CD4-positive, alpha-beta T cell treated with Interleukin-10 for 1 hour (primary cell): Measurements from ENCODE around the gene FTSJ1.

Experiments
- DNase-seq: peaks from one replicate; pipeline ENCODE4 v3.0.0-alpha.2; 2020

FTSJ1 gene

DNA sequence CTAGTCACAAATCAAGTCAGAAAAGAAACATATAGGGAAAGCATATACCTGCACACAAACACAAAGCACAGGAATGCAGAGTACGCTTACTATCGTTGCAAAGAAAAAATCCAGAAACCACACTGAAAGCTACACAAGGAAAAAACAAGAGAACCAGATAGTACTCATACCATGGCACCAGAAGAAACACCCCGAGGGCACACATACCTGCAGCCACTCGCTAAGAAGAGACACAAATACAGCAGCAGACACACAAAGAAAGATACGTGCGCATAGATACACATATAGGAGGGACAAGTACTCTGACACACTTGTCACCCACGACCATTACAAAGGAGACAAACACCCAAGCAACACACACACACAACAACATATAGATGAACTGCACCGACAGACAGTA lies 4.5 kb upstream of the FTSJ1 start:
- no peak for DNase-seq

DNA sequence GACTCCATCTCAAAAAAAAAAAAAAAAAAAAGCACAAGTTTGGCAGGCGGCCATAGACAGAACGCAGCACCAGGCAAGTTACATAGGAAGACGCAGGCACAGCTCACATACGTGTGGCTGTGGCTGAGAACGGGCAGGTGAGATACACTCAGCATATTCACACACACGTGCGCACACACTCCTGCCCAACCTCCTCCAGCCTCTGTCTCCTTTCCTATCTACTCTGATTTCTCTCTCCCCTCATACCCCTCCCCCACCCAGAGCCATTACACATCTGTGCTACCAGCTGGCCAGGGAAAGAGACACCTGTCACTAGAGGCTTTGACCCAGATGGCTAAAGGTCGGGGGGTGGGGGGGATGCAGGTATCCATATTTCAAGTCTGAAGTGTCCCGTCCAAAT lies 3.8 kb upstream of the FTSJ1 start:
- no peak for DNase-seq

DNA sequence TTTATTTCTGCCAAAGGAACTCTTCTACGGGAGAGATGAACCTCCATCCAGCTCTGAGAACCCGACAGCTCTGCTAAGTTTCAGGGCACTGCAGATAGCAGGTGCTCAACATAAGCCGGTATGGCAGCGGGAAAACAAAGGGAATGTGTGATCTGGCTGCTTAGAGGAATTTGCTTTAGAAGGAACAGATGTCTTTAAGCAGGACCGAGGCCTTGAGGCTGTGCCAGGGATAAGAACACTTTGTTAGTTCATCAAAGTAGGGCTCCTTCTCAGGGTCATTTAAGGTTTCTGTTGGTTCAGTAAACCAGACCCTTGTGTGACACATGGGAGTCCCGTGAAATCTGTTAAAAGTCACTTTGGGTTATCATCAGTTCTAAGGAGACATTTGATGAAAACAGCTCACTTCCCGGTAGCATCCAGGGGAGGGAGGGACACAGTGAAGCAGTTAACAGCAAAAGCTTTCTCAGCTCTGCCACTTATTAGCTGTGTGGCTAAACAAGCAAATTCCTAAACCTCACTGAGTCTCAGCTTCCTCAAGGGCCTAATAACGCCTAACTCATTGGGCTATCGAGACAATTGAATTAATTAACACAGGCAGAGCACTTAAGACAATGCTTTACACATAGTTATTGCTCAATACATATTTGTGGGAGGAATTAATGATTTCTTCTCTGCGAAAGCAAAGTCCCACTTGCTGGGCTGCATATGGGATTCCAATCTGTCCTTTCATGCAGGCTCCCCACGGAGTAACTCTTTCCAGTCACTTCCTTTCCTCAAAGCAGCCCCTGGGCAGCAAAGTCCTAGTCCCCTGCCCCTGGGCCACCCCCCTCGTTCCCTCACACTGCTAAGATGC lies 2.9 kb upstream of the FTSJ1 start:
- DNase-seq = no peak

DNA sequence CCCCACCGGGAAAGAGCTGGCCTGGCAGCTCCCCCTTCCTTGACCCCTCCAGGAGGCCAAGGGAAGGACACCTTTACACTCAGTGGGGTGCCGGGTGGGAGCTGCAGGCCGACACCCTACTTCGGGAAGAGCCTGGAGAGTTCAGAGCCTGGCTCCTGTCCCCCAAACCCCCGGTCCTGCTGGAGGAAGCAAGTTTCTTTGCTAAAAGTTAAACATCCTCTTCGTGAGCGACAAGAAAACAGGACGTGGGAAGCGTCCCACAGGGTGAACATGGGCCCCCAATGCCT lies 2.4 kb upstream of the FTSJ1 start:
- DNase-seq = no peak

DNA sequence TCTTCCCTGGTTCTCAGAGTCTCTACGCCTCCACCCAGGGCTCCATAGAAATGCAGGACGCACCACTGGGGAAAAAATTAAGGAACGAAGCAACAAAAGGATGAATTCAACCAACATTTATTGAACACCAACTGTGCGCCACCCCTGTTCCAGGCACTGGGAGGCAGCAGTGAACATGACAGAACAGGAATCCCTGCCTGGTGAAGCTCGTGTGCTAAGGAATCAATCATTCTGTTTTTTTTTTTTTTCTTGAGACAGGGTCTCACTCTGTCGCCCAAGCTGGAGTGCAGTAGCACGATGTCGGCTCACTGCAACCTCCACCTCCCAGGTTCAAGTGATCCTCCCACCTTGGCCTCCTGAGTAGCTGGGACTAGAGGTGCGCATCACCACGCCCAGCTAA lies 1.9 kb upstream of the FTSJ1 start:
- DNase-seq = peak; percentile 6

DNA sequence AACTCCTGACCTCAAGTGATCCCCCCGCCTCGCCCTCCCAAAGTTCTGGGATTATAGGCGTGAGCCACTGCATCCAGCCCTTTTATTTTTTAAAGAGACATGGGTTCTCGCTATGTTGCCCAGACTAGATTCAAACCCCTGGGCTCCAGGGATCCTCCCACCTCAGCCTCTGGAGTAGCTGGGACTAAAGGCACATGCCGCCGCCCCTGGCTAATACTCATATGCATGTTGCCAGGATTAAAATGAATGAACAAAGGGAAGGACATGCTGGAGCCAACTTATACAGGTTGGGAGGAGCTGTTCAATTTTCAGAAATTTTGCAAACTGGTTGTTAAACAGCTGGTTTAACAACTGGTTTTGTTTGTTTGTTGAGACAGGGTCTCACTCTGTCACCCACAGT lies 1.4 kb upstream of the FTSJ1 start:
- DNase-seq = no peak

DNA sequence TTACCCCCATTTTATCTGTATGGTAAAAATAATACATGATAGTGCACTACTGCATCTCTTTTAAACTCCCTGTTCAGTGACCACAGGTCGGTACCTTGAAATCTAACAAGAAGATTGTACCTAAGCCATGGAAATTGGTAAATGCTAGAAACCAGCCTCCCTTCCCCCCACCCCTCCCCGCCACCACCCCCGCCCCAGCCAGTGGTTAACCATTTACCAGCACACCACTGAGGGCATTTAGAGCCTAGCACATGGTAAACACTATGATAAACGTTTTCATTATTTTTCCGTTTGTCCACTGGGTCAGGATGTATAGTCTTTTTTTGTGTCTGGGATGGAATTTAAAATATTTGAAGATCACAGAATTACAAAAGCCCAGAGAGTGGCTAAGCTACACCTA lies 703 bp upstream of the FTSJ1 start:
- DNase-seq = peak; percentile 21

DNA sequence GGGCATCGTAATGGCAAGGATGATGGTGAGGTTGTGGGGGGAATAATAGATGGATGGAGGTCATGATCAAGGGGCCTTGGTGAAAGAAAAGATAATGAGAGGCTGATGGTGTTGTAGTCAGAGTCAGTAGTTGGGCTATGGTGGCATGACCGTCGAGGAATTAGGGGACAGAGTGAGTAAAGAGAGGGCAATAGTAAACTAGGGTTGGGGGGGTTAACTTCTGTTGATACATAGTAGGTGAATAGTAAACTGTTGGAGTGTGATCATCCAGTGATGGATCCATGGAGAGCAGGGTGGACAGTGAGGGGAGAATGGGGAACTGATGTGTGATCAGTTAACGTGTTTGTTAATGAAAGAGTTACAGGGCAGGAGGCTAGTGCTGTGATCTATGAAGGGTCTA lies 920 bp downstream of the FTSJ1 start:
- DNase-seq = no peak

DNA sequence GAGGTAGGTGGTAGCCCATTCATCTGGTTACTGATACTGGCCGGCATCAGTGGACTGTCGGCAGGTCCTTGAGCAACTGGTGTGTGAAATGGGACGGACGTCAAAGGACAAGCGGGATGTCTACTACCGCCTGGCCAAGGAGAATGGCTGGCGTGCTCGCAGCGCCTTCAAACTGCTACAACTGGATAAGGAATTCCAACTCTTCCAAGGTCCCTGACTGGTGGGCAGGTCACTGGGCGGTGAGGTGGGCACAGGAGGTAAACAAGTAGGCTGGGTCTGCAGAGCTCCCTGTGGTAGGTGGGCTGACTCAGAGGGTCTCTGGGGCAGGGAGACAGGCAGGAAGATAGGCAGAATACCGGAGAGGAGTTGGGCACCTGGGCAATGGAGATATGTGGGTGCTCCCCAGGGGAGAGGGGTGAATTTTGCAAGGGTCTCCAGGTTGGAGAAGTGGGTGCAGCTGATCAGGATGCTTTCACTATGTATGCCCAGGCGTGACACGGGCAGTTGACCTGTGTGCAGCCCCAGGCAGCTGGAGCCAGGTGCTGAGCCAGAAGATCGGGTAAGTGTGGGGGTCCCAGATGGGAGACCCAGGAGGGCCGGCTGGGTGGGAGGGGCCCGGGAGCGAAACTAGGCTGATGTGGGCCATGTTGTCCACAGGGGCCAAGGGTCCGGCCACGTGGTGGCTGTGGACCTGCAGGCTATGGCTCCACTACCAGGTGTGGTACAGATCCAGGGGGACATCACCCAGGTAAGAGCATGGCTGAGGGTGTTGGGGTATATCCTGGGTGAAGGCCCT lies 2.2 kb downstream of the FTSJ1 start:
- DNase-seq = no peak

DNA sequence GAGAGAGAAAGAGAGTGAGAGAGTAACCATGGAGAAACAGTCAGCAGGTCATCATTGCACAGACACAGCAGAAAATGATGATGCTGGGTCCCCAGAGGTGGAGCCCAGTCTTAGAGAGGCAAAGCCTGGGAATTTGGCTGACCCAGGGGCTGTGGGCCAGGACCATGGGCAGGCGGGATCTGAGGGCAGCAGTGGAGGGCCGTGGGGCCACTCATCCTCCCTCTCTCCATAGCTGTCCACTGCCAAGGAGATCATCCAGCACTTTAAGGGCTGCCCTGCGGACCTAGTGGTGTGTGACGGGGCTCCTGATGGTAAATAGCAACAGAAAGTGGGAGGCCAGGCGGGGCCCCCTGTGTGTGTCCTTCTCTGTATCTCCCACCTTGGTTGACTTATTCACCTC lies 2.8 kb downstream of the FTSJ1 start:
- no peak for DNase-seq

DNA sequence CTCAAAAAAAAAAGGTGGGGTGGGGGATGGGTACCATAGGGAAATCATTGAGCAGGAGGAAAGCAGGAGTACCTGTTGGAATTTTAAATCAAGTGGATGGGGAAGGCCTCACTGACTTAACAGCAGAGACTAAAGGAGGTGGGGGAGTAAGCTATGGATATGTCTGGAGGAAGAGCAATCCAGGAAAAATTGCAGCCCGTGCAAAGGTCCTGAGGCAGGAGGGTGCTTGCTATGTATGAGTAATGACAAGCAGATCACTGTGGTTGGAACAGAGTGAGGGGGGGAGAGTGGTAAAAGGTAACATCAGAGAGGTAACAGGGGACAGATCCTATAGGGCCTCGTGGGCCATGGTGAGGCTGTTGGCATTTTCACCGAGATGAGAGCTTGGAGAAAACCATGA lies 4.1 kb downstream of the FTSJ1 start:
- no peak for DNase-seq

DNA sequence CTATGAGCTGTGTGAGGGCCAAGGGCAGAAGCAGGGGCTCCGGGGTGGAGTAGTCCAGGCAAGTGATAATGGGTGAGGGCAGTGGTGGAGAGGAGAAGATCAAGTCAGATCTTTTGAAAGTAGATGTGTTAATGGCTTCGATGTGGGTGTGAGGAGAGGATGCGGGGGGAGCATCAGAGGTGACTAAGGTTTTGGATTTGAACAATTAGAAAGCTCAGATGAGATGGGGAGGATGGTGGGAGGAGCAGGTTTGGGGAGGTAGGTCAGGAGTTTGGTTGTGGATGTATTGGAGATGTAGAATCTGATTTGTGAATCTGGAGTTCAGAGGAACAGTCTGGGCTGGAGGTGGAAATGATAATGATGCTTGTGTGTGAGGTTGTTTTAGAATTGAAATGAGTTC lies 4.6 kb downstream of the FTSJ1 start:
- no peak for DNase-seq

DNA sequence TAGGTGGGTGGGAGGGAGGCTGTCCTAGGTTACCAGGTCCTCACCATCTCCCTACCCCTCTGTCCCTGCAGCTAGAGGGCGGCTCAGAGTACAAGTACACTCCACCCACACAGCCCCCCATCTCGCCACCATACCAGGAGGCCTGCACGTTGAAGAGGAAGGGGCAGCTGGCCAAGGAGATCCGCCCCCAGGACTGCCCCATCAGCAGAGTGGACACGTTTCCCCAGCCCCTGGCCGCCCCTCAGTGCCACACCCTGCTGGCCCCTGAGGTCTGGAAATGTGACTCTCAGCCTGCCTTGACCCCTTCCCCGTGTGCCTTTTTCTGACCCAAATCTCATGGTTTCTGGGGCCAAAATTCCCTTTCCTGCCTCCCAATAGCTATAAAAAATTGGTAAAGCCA lies 6.5 kb downstream of the FTSJ1 start:
- DNase-seq = no peak

DNA sequence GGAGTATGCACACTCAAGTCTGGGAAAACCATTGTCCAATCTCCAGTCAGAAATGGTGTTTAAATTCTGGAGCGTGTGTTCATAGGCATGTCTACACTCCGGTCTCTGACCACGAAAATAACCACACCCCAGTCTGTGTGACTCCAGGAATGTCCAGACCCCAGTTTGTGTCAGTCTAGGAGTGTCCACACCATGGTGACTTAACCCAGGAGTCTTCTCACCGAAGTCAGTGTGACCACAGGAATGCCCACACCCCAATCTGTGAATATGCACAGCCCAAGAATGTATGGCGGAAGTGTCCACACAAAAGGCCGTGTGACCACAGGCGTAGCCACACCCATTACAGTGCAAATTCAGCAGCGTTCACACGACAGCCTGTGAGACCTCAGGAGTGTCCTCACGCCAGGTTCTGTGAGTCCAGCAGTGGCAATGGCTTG lies 11.4 kb downstream of the FTSJ1 start:
- DNase-seq = no peak

DNA sequence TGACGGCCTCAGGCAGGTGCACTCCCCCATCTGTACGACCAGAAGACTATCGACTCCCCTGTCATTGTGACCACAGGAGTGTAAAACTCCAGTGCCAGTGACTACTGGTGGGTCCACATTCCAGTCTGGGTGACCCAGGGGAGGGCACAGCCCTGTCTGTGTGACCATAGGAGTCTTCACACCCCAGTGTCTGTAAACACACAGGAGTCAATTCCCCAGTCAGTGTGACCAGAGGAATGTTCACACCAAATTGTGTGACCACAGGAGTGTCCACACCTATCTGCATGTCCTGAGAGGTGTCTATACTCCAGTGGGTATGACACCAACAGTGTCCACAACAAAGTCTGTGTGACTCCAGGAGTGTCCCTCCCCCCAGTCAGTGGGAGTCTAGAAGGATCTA lies 12.0 kb downstream of the FTSJ1 start:
- DNase-seq = no peak

DNA sequence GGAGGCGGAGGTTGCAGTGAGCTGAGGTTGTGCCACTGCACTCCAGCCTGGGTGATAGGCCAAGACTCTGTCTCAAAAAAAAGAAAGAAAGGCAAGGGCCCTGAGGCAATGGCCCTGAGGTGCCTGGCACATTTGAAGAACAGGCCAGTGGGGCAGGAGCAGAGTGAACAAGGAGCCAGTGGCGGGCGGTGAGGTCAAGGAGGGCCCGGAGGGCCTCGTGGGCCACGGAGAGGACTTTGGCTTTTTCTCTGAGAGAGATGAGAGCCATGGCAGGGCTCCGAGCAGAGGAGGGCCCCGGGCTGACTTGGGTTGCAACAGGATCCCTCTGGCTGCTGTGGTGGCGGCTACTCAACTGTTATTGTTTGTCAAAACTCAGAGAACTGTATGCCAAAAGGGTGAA lies 13.3 kb downstream of the FTSJ1 start:
- no peak for DNase-seq

DNA sequence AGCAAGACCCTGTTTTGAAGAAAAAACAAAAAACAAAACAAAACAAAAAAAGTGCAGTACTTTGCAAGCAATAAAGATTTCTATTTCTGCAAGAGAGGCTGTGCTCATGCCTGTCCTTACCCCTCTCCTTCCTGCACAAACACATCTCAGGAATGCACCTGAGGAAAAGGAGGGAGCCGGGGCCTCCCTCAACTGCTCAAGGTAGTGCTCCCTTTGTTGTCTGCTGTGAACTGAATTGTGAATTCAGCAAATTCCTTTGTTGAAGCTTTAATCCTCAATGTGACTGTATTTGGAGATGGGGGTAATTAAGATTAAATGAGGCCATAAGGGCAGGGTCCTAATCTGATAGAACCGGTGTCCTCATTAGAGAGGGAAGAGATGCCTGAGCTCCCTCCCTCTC lies 13.9 kb downstream of the FTSJ1 start:
- no peak for DNase-seq

DNA sequence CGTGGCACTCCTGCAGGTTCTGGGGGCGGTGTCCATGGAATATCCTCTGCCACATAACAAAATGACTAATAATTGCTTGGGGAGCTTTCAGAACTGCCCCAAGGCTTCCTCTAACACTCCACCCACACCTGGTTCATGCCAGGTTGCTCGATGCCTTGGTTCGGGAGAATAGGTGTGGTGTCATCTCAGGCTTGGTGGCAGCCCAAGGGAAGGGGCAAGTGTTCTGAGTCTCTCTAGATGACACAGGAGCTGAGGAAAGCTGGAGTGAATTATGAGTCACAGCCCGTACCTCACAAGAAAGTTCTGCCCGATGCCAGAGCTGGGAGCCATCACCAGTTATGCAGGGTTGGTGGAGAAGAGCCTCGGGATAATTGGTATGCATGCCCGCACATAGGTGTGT lies 14.7 kb downstream of the FTSJ1 start:
- no peak for DNase-seq

DNA sequence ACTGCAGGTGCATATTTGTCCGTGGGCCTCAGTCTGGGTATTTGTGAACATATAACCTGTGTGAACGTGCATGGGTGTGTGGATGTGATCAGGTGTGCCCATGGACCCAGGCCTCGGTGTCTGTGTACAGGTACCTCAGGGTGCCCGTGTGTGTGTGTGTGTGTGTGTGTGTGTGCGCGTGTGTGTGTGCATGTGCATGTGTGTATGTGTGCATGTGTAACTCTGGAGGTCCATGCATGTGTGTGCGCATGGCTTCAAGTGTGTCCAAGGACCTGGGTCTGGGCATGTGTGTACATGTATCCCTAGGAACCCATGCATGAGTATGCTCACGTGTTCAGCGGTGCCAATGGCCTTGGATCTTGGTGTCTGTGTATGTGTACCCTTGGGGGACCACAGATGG lies 15.8 kb downstream of the FTSJ1 start:
- no peak for DNase-seq

DNA sequence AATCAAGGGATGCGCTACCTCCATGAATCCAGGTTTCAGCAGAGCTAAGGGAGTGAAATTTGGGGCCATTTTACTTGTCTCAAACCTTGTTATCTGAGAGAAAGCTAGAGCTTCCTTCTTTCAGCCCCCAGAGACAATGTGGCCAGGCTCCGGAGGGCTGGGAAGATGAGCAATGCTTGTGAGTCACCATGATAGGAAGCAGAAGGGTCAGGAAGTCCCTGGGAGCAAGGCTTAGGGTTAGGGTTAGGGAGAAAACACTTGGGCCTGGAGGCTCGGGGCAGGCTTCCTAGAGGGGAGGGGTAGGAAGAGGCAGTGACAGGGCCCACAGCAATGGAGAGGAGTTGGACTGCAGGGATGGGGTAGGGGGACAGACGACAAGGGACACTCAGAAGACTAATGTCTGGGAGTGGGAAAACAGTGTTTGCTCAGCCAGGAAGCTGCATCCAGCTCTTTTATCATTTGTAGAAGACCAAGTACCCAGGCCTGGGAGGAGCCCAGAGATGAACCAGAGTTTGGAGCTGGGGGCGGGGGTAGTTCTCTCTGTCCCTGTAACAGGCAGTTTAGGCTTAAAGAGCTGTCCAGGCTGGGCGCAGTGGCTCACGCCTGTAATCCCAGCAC lies 16.4 kb downstream of the FTSJ1 start:
- no peak for DNase-seq

DNA sequence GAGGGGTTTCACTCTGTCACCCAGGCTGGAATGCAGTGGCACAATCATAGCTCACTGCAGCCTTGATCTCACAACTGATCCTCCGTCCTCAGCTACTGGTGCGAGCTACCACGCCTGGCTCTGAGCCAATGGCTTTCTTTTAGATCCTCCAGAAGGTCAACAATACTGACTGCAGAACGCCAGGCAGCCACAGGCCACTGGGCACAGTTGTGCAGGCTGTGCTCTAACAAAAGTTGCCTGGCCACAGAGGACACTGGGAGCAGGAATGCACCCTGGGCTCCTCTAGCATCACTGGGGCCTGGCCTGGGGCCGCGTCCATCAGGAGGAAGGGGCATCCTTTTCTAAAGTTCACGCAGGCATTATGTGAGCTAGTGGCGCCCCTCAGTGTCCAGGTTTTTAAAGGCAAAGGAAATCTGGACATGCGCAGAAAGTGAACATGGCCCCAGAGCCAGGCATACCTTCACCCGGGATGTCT lies 17.9 kb downstream of the FTSJ1 start:
- DNase-seq = no peak

DNA sequence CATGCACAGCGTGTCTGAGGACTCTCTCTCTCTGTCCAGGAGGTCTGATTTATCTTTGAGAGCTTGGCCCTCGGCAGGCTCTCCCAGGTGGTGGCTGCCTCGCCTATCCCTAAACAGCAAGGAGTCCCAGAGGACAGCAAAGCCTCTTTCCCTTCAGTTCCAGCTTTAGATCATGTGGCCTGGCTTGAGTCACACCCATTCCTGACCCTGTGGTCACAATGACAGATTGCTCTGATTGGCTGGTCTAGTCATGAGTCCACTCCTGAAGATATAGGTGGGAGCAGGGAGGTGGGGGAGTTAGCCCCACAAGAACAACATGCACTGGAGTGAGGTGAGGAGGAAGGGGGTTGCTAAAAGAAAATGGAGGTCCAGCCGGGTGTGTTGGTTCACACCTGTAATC lies 20.7 kb downstream of the FTSJ1 start:
- no peak for DNase-seq

DNA sequence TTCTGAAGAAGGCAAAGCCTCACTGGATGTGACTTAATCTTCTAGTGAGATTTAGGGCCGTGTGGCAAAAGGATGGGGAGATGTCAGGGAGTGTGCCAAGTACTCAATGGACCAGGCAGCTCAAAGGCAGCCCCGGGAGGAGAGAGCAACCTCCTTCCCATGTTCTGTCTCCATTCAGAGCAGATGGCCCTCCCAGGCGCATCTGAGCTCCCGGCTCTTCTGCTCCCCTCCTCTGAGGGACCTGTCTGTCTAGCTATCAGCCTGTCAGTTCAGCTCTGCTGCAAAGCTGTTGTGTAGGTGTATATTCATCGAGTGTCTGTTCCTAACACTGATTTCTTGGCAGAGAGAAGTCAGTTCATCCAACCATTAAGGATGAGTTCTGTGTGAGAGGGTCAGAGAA lies 21.9 kb downstream of the FTSJ1 start:
- no peak for DNase-seq

DNA sequence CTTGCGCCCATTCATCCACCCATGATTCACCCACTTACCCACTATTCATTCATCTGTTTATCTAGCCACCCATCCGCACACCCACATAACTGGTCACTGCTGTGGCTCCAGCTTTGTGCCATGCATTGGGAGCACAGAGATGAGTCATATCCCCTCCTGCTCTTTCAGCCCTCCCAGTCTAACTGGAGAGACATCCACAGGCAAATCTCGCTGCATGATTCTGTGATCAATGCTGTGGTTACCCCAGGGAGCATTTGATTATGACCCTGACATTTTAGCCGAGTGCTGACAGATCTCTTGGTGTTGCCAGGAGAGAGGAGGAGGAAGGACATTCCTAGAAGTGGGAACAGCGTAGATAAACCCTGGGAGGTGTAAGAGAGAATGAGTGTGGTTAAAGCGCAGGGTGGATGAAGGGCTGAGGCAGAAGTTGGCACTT lies 22.4 kb downstream of the FTSJ1 start:
- DNase-seq = no peak
